CD14-positive monocyte (primary cell): Measurements from ENCODE around the gene PACSIN1. TPM values are rescaled to one million over a fixed set of nuclear protein-coding genes. Genes with fewer than 3 reads are reported as not detected.

ENCODE experiments used
- DNase-seq, 3 donors: peaks; one replicate each; pipeline ENCODE4 v3.0.0-alpha.2; 2011 to 2022
- H2AFZ ChIP-seq: 2 replicates; pipeline ENCODE4 v1.6.0; 2012; ENCODE audit warnings: mild to moderate bottlenecking, low read depth, low read length, inconsistent platforms; ENCODE audit not compliant: insufficient read depth, poor library complexity, severe bottlenecking
- H3K27ac ChIP-seq, 2 donors: 1 replicate in 1 of 2; 2 replicates in 1 of 2; pipeline ENCODE4 v1.5.1; 2012 to 2013; ENCODE audit warnings: low read length in 2 of 2, control low read depth in 1 of 2, inconsistent platforms in 1 of 2, low read depth in 1 of 2, mild to moderate bottlenecking in 1 of 2
- H3K27me3 ChIP-seq, 2 donors: one replicate each; pipeline versions ENCODE4 v1.6.0 to v1.6.1; 2011 to 2013; ENCODE audit warnings: low read length in 2 of 2; ENCODE audit not compliant: control insufficient read depth in 2 of 2, insufficient read depth in 2 of 2
- H3K36me3 ChIP-seq, 2 donors: replicated peaks in 1 of 2; 1 replicate in 1 of 2; 2 replicates in 1 of 2; pipeline versions ENCODE4 v1.5.1 to v1.6.1; 2012 to 2013; ENCODE audit warnings: low read length in 2 of 2, control low read depth in 1 of 2, inconsistent platforms in 1 of 2, mild to moderate bottlenecking in 1 of 2; ENCODE audit not compliant: insufficient read depth in 2 of 2, control insufficient read depth in 1 of 2
- H3K4me1 ChIP-seq, 2 donors: 1 replicate in 1 of 2; 2 replicates in 1 of 2; pipeline versions ENCODE4 v1.5.1 to v1.6.1; 2012 to 2013; ENCODE audit warnings: low read length in 2 of 2, control low read depth in 1 of 2, inconsistent platforms in 1 of 2, mild to moderate bottlenecking in 1 of 2, moderate library complexity in 1 of 2; ENCODE audit not compliant: insufficient read depth in 2 of 2, control insufficient read depth in 1 of 2
- H3K4me2 ChIP-seq: replicated peaks from 2 replicates; pipeline ENCODE3; 2012; ENCODE audit warnings: low read length, moderate library complexity, mild to moderate bottlenecking; ENCODE audit not compliant: poor library complexity, severe bottlenecking; ENCODE audit errors: extremely low read depth
- H3K4me3 ChIP-seq, 3 experiments: fragments of 200-600 bp in 1 of 3; sonication (generic) in 1 of 3; replicated peaks in 1 of 3; 1 replicate in 2 of 3; 2 replicates in 1 of 3; pipeline ENCODE4 v1.5.1; 2011 to 2013; ENCODE audit warnings: low read length in 3 of 3, mild to moderate bottlenecking in 3 of 3, control low read depth in 2 of 3, low read depth in 2 of 3, inconsistent platforms in 1 of 3, moderate library complexity in 1 of 3
- H3K79me2 ChIP-seq: 2 replicates; pipeline ENCODE4 v1.6.0; 2012; ENCODE audit warnings: mild to moderate bottlenecking, control low read depth, inconsistent platforms, low read length, moderate library complexity; ENCODE audit not compliant: insufficient read depth
- H3K9ac ChIP-seq: 2 replicates; pipeline ENCODE4 v1.6.0; 2017; ENCODE audit warnings: low read length, mild to moderate bottlenecking; ENCODE audit not compliant: insufficient read depth, poor library complexity, severe bottlenecking
- H3K9me3 ChIP-seq, 2 donors: replicated peaks in 1 of 2; 1 replicate in 1 of 2; 2 replicates in 1 of 2; pipeline versions ENCODE4 v1.5.1 to v1.6.1; 2012 to 2013; ENCODE audit warnings: low read length in 2 of 2, control low read depth in 1 of 2; ENCODE audit not compliant: control insufficient read depth in 1 of 2, insufficient read depth in 1 of 2
- H4K20me1 ChIP-seq: 2 replicates; pipeline ENCODE4 v1.6.0; 2012; ENCODE audit warnings: mild to moderate bottlenecking, low read length, control low read depth, moderate library complexity; ENCODE audit not compliant: insufficient read depth
- H3K27ac Mint-ChIP-seq, 7 donors: one replicate each; pipeline ENCODE4 v1.8.0; 2020; ENCODE audit warnings: mild to moderate bottlenecking in 7 of 7, mixed read lengths in 7 of 7, moderate library complexity in 6 of 7, inconsistent platforms in 2 of 7
- H3K27me3 Mint-ChIP-seq, 3 donors: one replicate each; pipeline ENCODE4 v1.8.0; 2021 to 2022; ENCODE audit warnings: low read depth in 3 of 3, mild to moderate bottlenecking in 3 of 3, mixed read lengths in 3 of 3, moderate library complexity in 3 of 3, inconsistent platforms in 1 of 3
- H3K36me3 Mint-ChIP-seq, 2 donors: one replicate each; pipeline ENCODE4 v1.8.0; 2020; ENCODE audit warnings: mixed read lengths in 2 of 2, inconsistent platforms in 1 of 2, mild to moderate bottlenecking in 1 of 2
- H3K4me1 Mint-ChIP-seq: one replicate; pipeline ENCODE4 v1.8.0; 2020; ENCODE audit warnings: mild to moderate bottlenecking, mixed read lengths
- H3K4me3 Mint-ChIP-seq, 2 donors: one replicate each; pipeline ENCODE4 v1.8.0; 2020; ENCODE audit warnings: mild to moderate bottlenecking in 2 of 2, mixed read lengths in 2 of 2, moderate library complexity in 1 of 2
- H3K9me3 Mint-ChIP-seq, 7 donors: one replicate each; pipeline ENCODE4 v1.8.0; 2020 to 2022; ENCODE audit warnings: mixed read lengths in 7 of 7, mild to moderate bottlenecking in 6 of 7, moderate library complexity in 6 of 7, inconsistent platforms in 2 of 7
- WGBS: methylation state at CpG from one replicate; pipeline ENCODE4 v1.1.5; 2013; ENCODE audit warnings: missing lambda C conversion rate; ENCODE audit not compliant: insufficient coverage; 5-methylcytosine and 5-hydroxymethylcytosine counted together
- intact Hi-C, 2 donors: fragments of 100-400 bp; cut with micrococcal nuclease; formaldehyde crosslinking; loops; one replicate each; pipeline versions ENCODE4 v1.15.0 to v1.15.1; 2023
- polyA plus RNA-seq, 3 donors: library from polyadenylated mRNA; depleted of rRNA in 1 of 3; unstranded in 2 of 3; stranded (reverse) in 1 of 3; fragments of 300-500 nt in 2 of 3; fragments of >200 nt in 1 of 3; fragmentation: Illumina TruSeq in 2 of 3; gene quantifications; 1 replicate in 2 of 3; 2 replicates in 1 of 3; pipeline ENCODE4 v1.2.3, GENCODE V29; 2012 to 2021
- TF ChIP-seq, protein P1 (sequence below): fragments of 200-600 bp; IDR thresholded peaks from one replicate; pipeline ENCODE4 v1.8.0; 2022; ENCODE audit warnings: antibody characterized with exemption, mild to moderate bottlenecking

The PACSIN1 gene
- polyA plus RNA-seq, 3 donors = not detected

DNA sequence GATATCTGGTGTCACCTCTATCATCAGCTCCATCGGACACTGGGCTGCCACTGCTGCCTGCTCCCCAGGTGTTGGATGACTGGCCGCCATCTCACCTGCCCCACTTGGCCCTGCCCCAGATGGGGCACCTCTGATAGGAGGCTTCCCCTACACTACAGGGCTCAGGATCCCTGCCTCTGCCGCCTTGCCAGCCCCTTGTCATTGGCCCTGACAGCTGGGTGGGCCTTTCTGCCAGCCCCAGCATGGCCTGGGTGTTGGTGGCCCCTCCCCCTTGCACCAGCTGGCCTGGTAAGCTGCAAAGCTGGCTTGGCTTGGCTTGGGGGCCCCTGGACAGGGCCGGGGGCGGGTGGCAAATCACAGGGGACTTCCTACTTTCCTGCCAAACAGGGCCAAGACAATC, 10.6 kb downstream of the PACSIN1 start:
- H3K4me2 ChIP-seq = no peak overlapping the region

DNA sequence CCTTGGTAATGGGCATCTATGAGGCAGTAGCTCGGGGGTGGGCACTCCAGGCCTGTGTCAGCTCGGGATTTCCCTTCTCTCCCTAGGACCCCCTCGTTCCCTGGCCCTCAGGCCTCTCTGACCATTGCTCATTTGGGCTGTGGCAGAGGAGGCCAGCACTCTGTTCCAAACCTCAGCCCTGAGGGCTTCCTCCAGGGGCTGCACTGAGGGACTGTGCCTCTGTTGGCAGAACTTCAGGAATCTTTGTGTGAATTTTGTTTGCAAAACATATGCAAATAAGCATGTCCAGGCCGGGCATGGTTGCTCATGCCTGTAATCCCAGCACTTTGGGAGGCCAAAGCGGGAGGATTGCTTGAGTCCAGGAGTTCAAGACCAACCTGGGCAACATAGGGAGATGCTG, 11.0 kb downstream of the PACSIN1 start:
- Histone ChIP-seq H3K9ac (no peak overlapping the region), H3K79me2 (no peaks in the 10 kb centered on the region), H3K36me3 (no peaks in the 10 kb centered on the region), H3K9me3 (peaks cover 0 to 3% of the 10 kb centered on the region in 2 donors), H2AFZ (no peak overlapping the region), H3K27ac (no peak overlapping the region), H3K27me3 (no peaks in the 10 kb centered on the region), H3K4me2 (no peak overlapping the region), H3K4me1 (no peaks in the 10 kb centered on the region), H3K4me3 (no peak overlapping the region), H4K20me1 (no peaks in the 10 kb centered on the region)
- intact Hi-C loops = no loop called here
- DNase-seq = no peak
- Mint-ChIP-seq H3K4me3 (no peak overlapping the region), H3K9me3 (peaks cover 0 to 11% (median 5%) of the 10 kb centered on the region in 7 donors), H3K27me3 (peaks cover 0 to 5% (median 0%) of the 10 kb centered on the region in 3 donors), H3K27ac (peak overlapping the region in 1 of 7 donors; percentile 26), H3K4me1 (no peaks in the 10 kb centered on the region), H3K36me3 (no peaks in the 10 kb centered on the region)
- TF ChIP-seq, protein P1, sequence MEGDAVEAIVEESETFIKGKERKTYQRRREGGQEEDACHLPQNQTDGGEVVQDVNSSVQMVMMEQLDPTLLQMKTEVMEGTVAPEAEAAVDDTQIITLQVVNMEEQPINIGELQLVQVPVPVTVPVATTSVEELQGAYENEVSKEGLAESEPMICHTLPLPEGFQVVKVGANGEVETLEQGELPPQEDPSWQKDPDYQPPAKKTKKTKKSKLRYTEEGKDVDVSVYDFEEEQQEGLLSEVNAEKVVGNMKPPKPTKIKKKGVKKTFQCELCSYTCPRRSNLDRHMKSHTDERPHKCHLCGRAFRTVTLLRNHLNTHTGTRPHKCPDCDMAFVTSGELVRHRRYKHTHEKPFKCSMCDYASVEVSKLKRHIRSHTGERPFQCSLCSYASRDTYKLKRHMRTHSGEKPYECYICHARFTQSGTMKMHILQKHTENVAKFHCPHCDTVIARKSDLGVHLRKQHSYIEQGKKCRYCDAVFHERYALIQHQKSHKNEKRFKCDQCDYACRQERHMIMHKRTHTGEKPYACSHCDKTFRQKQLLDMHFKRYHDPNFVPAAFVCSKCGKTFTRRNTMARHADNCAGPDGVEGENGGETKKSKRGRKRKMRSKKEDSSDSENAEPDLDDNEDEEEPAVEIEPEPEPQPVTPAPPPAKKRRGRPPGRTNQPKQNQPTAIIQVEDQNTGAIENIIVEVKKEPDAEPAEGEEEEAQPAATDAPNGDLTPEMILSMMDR = no peak
- 100% methylated on average over 2 of the region's 5 CpGs for WGBS

More for the DNA sequence above, 10.6 kb downstream of the PACSIN1 start:
- H3K4me3 Mint-ChIP-seq = no peak overlapping the region
- H3K79me2 ChIP-seq = no peaks in the 10 kb centered on the region
- TF ChIP-seq, protein P1 = no peak
- H3K4me1 ChIP-seq = no peaks in the 10 kb centered on the region
- H3K36me3 ChIP-seq = no peaks in the 10 kb centered on the region
- H3K9ac ChIP-seq = no peak overlapping the region
- peaks cover 0 to 3% of the 10 kb centered on the region in 2 donors for H3K9me3 ChIP-seq
- H4K20me1 ChIP-seq = no peaks in the 10 kb centered on the region
- no peak overlapping the region for H3K27ac ChIP-seq
- peaks cover 0 to 5% (median 0%) of the 10 kb centered on the region in 3 donors for H3K27me3 Mint-ChIP-seq
- H3K4me1 Mint-ChIP-seq = no peaks in the 10 kb centered on the region
- intact Hi-C loops = no loop called here
- H3K36me3 Mint-ChIP-seq = no peaks in the 10 kb centered on the region
- H2AFZ ChIP-seq = no peak overlapping the region
- no peak overlapping the region for H3K27ac Mint-ChIP-seq
- H3K9me3 Mint-ChIP-seq = peaks cover 0 to 11% (median 5%) of the 10 kb centered on the region in 7 donors
- 82% methylated on average over 4 of the region's 5 CpGs for WGBS
- DNase-seq = no peak
- H3K27me3 ChIP-seq = no peaks in the 10 kb centered on the region
- H3K4me3 ChIP-seq = no peak overlapping the region
